B cell (primary cell): Measurements from ENCODE around the gene MFSD6. TPM values are rescaled to one million over a fixed set of nuclear protein-coding genes. Genes with fewer than 3 reads are reported as not detected.

Experiments
- ATAC-seq: fragments of 200-7000 bp; cut with Tn5 transposase; one replicate; pipeline ENCODE4 v1.10.0; 2021; ENCODE audit warnings: low read depth, mild to moderate bottlenecking, moderate number of reproducible peaks, moderate library complexity
- CTCF ChIA-PET: fragments of 350-600 bp; sonication (Branson Sonifier 250); formaldehyde crosslinking; loops from one replicate; lab custom pipeline; 2021; ENCODE audit warnings: antibody characterized with exemption, inconsistent platforms; lab: Charles Lee
- POLR2A ChIA-PET: fragments of 350-600 bp; sonication (Branson Sonifier 250); formaldehyde crosslinking; loops from one replicate; lab custom pipeline; 2021; ENCODE audit warnings: antibody characterized with exemption; lab: Charles Lee
- DNase-seq: peaks from one replicate; pipeline ENCODE4 v3.0.0; 2013
- H2AFZ ChIP-seq: 2 replicates; pipeline ENCODE4 v1.6.1; 2012; ENCODE audit warnings: mild to moderate bottlenecking, low read depth, low read length; ENCODE audit not compliant: insufficient read depth, poor library complexity, severe bottlenecking
- H3K27ac ChIP-seq, 2 donors: 1 replicate in 1 of 2; 2 replicates in 1 of 2; pipeline ENCODE4 v1.5.1; 2012 to 2013; ENCODE audit warnings: low read length in 2 of 2, mild to moderate bottlenecking in 2 of 2, moderate library complexity in 1 of 2
- H3K27me3 ChIP-seq, 4 experiments: fragments of 200-600 bp in 1 of 4; sonication (generic) in 1 of 4; replicated peaks in 1 of 4; 1 replicate in 2 of 4; 2 replicates in 2 of 4; pipeline versions ENCODE4 v1.6.1 to v1.7.0; 2013 to 2016; ENCODE audit warnings: low read length in 3 of 4, mild to moderate bottlenecking in 2 of 4, mixed read lengths in 1 of 4, moderate library complexity in 1 of 4; ENCODE audit not compliant: insufficient read depth in 4 of 4, control insufficient read depth in 3 of 4; ENCODE audit errors: control extremely low read depth in 1 of 4
- H3K36me3 ChIP-seq, 2 experiments: replicated peaks in 1 of 2; 1 replicate in 1 of 2; 2 replicates in 1 of 2; pipeline versions ENCODE4 v1.6.1 to v1.7.1; 2013; ENCODE audit warnings: low read length in 1 of 2; ENCODE audit not compliant: insufficient read depth in 2 of 2, control insufficient read depth in 1 of 2; ENCODE audit errors: control extremely low read depth in 1 of 2, extremely low read depth in 1 of 2
- H3K4me1 ChIP-seq, 2 donors: fragments of 200-600 bp in 1 of 2; sonication (generic) in 1 of 2; 1 replicate in 1 of 2; 2 replicates in 1 of 2; pipeline versions ENCODE4 v1.5.1 to v1.6.1; 2013 to 2017; ENCODE audit warnings: low read length in 2 of 2; ENCODE audit not compliant: control insufficient read depth in 2 of 2, insufficient read depth in 2 of 2
- H3K4me2 ChIP-seq: replicated peaks from 2 replicates; pipeline ENCODE3; 2012; ENCODE audit warnings: mild to moderate bottlenecking, low read depth, low read length; ENCODE audit not compliant: poor library complexity, severe bottlenecking
- H3K4me3 ChIP-seq, 5 experiments: fragments of 200-600 bp in 1 of 5; sonication (generic) in 1 of 5; 1 replicate in 3 of 5; 2 replicates in 2 of 5; pipeline versions ENCODE4 v1.5.1 to v1.7.0; 2011 to 2016; ENCODE audit warnings: low read length in 4 of 5, mild to moderate bottlenecking in 4 of 5, low read depth in 2 of 5, control low read depth in 1 of 5, moderate library complexity in 1 of 5; ENCODE audit not compliant: insufficient read depth in 1 of 5; ENCODE audit errors: control extremely low read depth in 1 of 5, extremely low read depth in 1 of 5
- H3K79me2 ChIP-seq: fragments of 200-600 bp; sonication (generic); one replicate; pipeline ENCODE4 v1.6.0; 2016; ENCODE audit warnings: low read length; ENCODE audit not compliant: control insufficient read depth, insufficient read depth
- H3K9ac ChIP-seq: fragments of 200-600 bp; sonication (generic); 2 replicates; pipeline ENCODE4 v1.6.1; 2017; ENCODE audit warnings: mild to moderate bottlenecking, low read length, moderate library complexity
- H3K9me3 ChIP-seq, 3 donors: one replicate each; pipeline versions ENCODE4 v1.6.1 to v1.7.1; 2013; ENCODE audit warnings: low read length in 2 of 3; ENCODE audit not compliant: control insufficient read depth in 2 of 3, insufficient read depth in 1 of 3; ENCODE audit errors: control extremely low read depth in 1 of 3
- H4K20me1 ChIP-seq: 2 replicates; pipeline ENCODE4 v1.6.0; 2012; ENCODE audit warnings: mild to moderate bottlenecking, low read length; ENCODE audit not compliant: insufficient read depth, control insufficient read depth, poor library complexity, severe bottlenecking
- H3K27ac Mint-ChIP-seq: one replicate; pipeline ENCODE4 v1.8.0; 2021; ENCODE audit warnings: mixed read lengths
- H3K27me3 Mint-ChIP-seq: one replicate; pipeline ENCODE4 v1.8.0; 2021; ENCODE audit warnings: mixed read lengths
- H3K4me1 Mint-ChIP-seq: one replicate; pipeline ENCODE4 v1.8.0; 2021; ENCODE audit warnings: mixed read lengths
- H3K4me3 Mint-ChIP-seq: one replicate; pipeline ENCODE4 v1.8.0; 2021; ENCODE audit warnings: mixed read lengths
- H3K9me3 Mint-ChIP-seq: one replicate; pipeline ENCODE4 v1.8.0; 2022; ENCODE audit warnings: mixed read lengths; ENCODE audit not compliant: insufficient read depth
- EZH2 ChIP-seq: IDR thresholded peaks from 2 replicates; pipeline ENCODE4 v1.6.1; 2012; ENCODE audit warnings: borderline replicate concordance, low read depth, mild to moderate bottlenecking, moderate library complexity, low read length; ENCODE audit not compliant: insufficient read depth, poor library complexity, severe bottlenecking
- whole genome bisulfite sequencing: methylation state at CpG from one replicate; pipeline ENCODE4 v1.1.5; 2013; ENCODE audit warnings: missing lambda C conversion rate; ENCODE audit not compliant: insufficient coverage; 5-methylcytosine and 5-hydroxymethylcytosine counted together
- intact Hi-C: fragments of 100-400 bp; cut with micrococcal nuclease; formaldehyde crosslinking; loops from one replicate; pipeline ENCODE4 v1.10.0; 2022
- polyA plus RNA-seq: library from polyadenylated mRNA; depleted of rRNA; stranded (reverse); fragments of >200 nt; gene quantifications from 2 replicates; pipeline ENCODE4 v1.2.3, GENCODE V29; 2012
- total RNA-seq, 2 donors: library from RNA; stranded (reverse); fragments of 120-200 nt in 1 of 2; gene quantifications; 1 replicate in 1 of 2; 2 replicates in 1 of 2; pipeline versions ENCODE4 v1.2.3 to v1.2.4, GENCODE V29; 2013 to 2022
- TF ChIP-seq, protein P1 (sequence below): fragments of 200-600 bp; IDR thresholded peaks from one replicate; pipeline ENCODE4 v1.8.0; 2022; ENCODE audit warnings: antibody characterized with exemption, mild to moderate bottlenecking

MFSD6 gene
- total and polyA plus RNA-seq, 2 donors (not counting 1 experiment from before 2014, with no cell fraction given), result 13.5 to 33.8 TPM

DNA sequence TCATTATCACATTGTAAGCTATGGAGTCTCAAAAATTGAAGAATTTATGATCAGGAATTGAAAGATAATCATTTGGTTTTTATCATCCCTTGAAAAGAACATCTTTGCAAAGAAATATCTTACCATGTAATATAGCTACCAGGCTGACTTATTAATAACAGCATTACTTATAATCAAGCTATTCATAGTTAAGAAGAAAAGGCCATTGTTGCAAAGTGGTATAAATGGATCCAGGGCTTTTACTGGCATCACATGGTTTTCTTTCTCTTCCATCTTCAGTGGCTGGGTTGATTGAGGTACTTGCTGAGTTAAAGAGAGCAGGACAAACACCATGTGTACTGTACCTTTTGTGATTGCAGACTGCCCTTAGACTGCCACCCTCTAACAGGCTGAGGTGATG lies 39.6 kb downstream of the MFSD6 start:
- H3K36me3 ChIP-seq, result peaks cover 2 to 3% of the 10 kb centered on the region in 2 experiments
- Mint-ChIP-seq H3K4me1 (peaks cover 39% of the 10 kb centered on the region), H3K4me3 (no peak overlapping the region), H3K9me3 (no peaks in the 10 kb centered on the region), H3K27me3 (no peaks in the 10 kb centered on the region), H3K27ac (no peak overlapping the region)
- no peak for ATAC-seq
- H3K9ac ChIP-seq, result no peak overlapping the region
- H3K27ac ChIP-seq, result no peak overlapping the region
- ChIA-PET CTCF (no interaction called here), POLR2A (no interaction called here)
- H3K9me3 ChIP-seq, result no peaks in the 10 kb centered on the region
- DNase-seq, result no peak
- H2AFZ ChIP-seq, result no peak overlapping the region
- intact Hi-C loops, result no loop called here
- no peaks in the 10 kb centered on the region for H3K27me3 ChIP-seq
- no peaks in the 10 kb centered on the region for H3K4me1 ChIP-seq
- TF ChIP-seq EZH2, result no peak
- TF ChIP-seq, protein P1, sequence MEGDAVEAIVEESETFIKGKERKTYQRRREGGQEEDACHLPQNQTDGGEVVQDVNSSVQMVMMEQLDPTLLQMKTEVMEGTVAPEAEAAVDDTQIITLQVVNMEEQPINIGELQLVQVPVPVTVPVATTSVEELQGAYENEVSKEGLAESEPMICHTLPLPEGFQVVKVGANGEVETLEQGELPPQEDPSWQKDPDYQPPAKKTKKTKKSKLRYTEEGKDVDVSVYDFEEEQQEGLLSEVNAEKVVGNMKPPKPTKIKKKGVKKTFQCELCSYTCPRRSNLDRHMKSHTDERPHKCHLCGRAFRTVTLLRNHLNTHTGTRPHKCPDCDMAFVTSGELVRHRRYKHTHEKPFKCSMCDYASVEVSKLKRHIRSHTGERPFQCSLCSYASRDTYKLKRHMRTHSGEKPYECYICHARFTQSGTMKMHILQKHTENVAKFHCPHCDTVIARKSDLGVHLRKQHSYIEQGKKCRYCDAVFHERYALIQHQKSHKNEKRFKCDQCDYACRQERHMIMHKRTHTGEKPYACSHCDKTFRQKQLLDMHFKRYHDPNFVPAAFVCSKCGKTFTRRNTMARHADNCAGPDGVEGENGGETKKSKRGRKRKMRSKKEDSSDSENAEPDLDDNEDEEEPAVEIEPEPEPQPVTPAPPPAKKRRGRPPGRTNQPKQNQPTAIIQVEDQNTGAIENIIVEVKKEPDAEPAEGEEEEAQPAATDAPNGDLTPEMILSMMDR, result no peak
- H3K4me2 ChIP-seq, result no peak overlapping the region
- peaks cover 6% of the 10 kb centered on the region for H4K20me1 ChIP-seq
- H3K79me2 ChIP-seq, result peaks cover 43% of the 10 kb centered on the region
- no peak overlapping the region for H3K4me3 ChIP-seq

DNA sequence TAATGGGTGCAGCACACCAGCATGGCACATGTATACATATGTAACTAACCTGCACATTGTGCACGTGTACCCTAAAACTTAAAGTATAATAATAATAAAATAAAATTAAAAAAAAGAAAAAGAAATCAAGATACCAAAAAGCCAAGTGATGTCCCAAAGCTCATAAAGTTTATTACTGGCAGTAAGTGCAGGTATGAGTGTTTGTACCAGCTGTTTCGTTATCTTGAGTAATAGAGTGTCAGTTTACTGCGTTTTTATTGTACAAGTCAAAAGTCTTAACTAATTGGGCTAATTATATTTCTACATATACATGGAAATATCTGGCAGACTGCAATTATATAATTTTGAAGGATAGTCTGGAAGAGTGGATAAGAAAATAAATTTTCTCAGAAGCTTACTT lies 41.8 kb downstream of the MFSD6 start:
- no peak overlapping the region for H3K9ac ChIP-seq
- no peak overlapping the region for H3K4me3 ChIP-seq
- no peak for ATAC-seq
- H3K27me3 ChIP-seq, result no peaks in the 10 kb centered on the region
- no peaks in the 10 kb centered on the region for H3K4me1 ChIP-seq
- ChIA-PET POLR2A (no interaction called here), CTCF (no interaction called here)
- H3K27ac ChIP-seq, result no peak overlapping the region
- H3K9me3 ChIP-seq, result no peaks in the 10 kb centered on the region
- intact Hi-C loops, result no loop called here
- WGBS, result no CpG with 5 or more reads among the region's 3 CpGs
- peaks cover 41% of the 10 kb centered on the region for H3K79me2 ChIP-seq
- DNase-seq, result no peak
- H3K4me2 ChIP-seq, result no peak overlapping the region
- Mint-ChIP-seq H3K9me3 (no peaks in the 10 kb centered on the region), H3K4me1 (peaks cover 31% of the 10 kb centered on the region), H3K27ac (no peak overlapping the region), H3K4me3 (no peak overlapping the region), H3K27me3 (no peaks in the 10 kb centered on the region)
- peaks cover 3 to 4% of the 10 kb centered on the region in 2 experiments for H3K36me3 ChIP-seq
- no peak overlapping the region for H2AFZ ChIP-seq
- TF ChIP-seq EZH2, result no peak
- TF ChIP-seq, protein P1, result no peak
- peaks cover 26% of the 10 kb centered on the region for H4K20me1 ChIP-seq
